Lung (tissue), 12 donors: ENCODE data around the gene ITPKB. TPM values are rescaled to one million over a fixed set of nuclear protein-coding genes. Genes with fewer than 3 reads are reported as not detected.

Experiments used
- ATAC-seq: fragments of 200-7000 bp; cut with Tn5 transposase; one replicate; pipeline ENCODE4 v1.9.1; 2020; ENCODE audit warnings: moderate number of reproducible peaks; ENCODE audit not compliant: insufficient read depth, low FRiP score
- DNase-seq, 3 donors: peaks; one replicate each; pipeline ENCODE4 v3.0.0-alpha.2; 2013 to 2017
- H3K27ac ChIP-seq, 2 donors: one replicate each; pipeline ENCODE4 v1.5.1; 2013; ENCODE audit warnings: mild to moderate bottlenecking in 2 of 2, moderate library complexity in 2 of 2, control low read depth in 1 of 2, inconsistent platforms in 1 of 2, low read depth in 1 of 2, low read length in 1 of 2
- H3K27me3 ChIP-seq, 3 donors: one replicate each; pipeline ENCODE4 v1.5.1; 2013; ENCODE audit warnings: low read length in 2 of 3; ENCODE audit not compliant: control insufficient read depth in 3 of 3, insufficient read depth in 3 of 3
- H3K36me3 ChIP-seq, 4 donors: one replicate each; pipeline ENCODE4 v1.5.1; 2013; ENCODE audit warnings: low read length in 4 of 4, mild to moderate bottlenecking in 1 of 4, moderate library complexity in 1 of 4; ENCODE audit not compliant: control insufficient read depth in 4 of 4, insufficient read depth in 4 of 4
- H3K4me1 ChIP-seq, 5 donors: one replicate each; pipeline ENCODE4 v1.5.1; 2013; ENCODE audit warnings: low read length in 5 of 5, mild to moderate bottlenecking in 2 of 5, moderate library complexity in 1 of 5; ENCODE audit not compliant: control insufficient read depth in 5 of 5, insufficient read depth in 5 of 5
- H3K4me3 ChIP-seq: one replicate; pipeline ENCODE4 v1.5.1; 2013; ENCODE audit warnings: mild to moderate bottlenecking, control low read depth, moderate library complexity
- H3K9ac ChIP-seq, 2 donors: one replicate each; pipeline ENCODE4 v1.5.1; 2013; ENCODE audit warnings: low read length in 2 of 2, control low read depth in 1 of 2; ENCODE audit not compliant: insufficient read depth in 1 of 2
- H3K9me3 ChIP-seq, 4 donors: one replicate each; pipeline ENCODE4 v1.5.1; 2013; ENCODE audit warnings: low read length in 3 of 4, mild to moderate bottlenecking in 1 of 4, moderate library complexity in 1 of 4; ENCODE audit not compliant: control insufficient read depth in 4 of 4, insufficient read depth in 3 of 4
- CTCF ChIP-seq: IDR thresholded peaks from 2 replicates; pipeline ENCODE4 v1.5.1; 2012; ENCODE audit warnings: mild to moderate bottlenecking; ENCODE audit errors: control extremely low read depth, extremely low read depth
- WGBS, 2 donors: extraction: QIAGEN DNeasy Blood & Tissue Kit; methylation state at CpG; one replicate each; pipeline ENCODE4 v1.1.7; 2013; 5-methylcytosine and 5-hydroxymethylcytosine counted together
- polyA plus RNA-seq, 2 donors: library from polyadenylated mRNA; stranded (reverse); fragments of 200-250 nt; gene quantifications; one replicate each; pipeline ENCODE4 v1.2.1, GENCODE V29; 2013
- total RNA-seq, 2 donors: library from RNA; depleted of rRNA in 1 of 2; stranded (reverse); fragments of >200 nt in 1 of 2; gene quantifications; one replicate each; pipeline ENCODE4 v1.2.1, GENCODE V29; 2014 to 2021
- donor health status: control.
- donor health status: control.
- donor health status: Bipolar disorder and iron deficiency.
- donor health status: healthy.
- donor health status: DM: yes; HTN: yes; CAD: no.

ITPKB gene
- total and polyA plus RNA-seq, 4 donors = 9.9 to 46.6 (median 28.1) TPM

GRCh38 chr1:226702318-226702956 lies 36.6 kb downstream of the ITPKB start:
- H3K4me3 ChIP-seq = no peak overlapping the region
- 69 to 73% methylated on average over 12 of the region's 12 CpGs for WGBS, 2 donors
- H3K27me3 ChIP-seq = no peaks in the 10 kb centered on the region
- peak overlapping the region; percentile 77 to 96 for H3K9ac ChIP-seq
- H3K9me3 ChIP-seq = no peaks in the 10 kb centered on the region
- H3K27ac ChIP-seq = peak overlapping the region; percentile 94 to 100
- H3K36me3 ChIP-seq = peaks cover 0 to 10% (median 0%) of the 10 kb centered on the region in 4 donors
- no peak for TF ChIP-seq CTCF
- H3K4me1 ChIP-seq = peaks cover 0 to 20% (median 7%) of the 10 kb centered on the region in 5 donors
- DNase-seq (peak in 2 of 3 donors; percentile 52 to 54), ATAC-seq (peak; percentile 21)

- WGBS, 2 donors = 89% methylated on average over 5 of the region's 5 CpGs
- DNase-seq (no peak), ATAC-seq (no peak)
- no peaks in the 10 kb centered on the region for H3K9me3 ChIP-seq
- peaks cover 0 to 10% (median 0%) of the 10 kb centered on the region in 4 donors for H3K36me3 ChIP-seq
- H3K27ac ChIP-seq = peak overlapping the region in 1 of 2 donors; percentile 48
- no peaks in the 10 kb centered on the region for H3K27me3 ChIP-seq
- no peak overlapping the region for H3K9ac ChIP-seq
- H3K4me3 ChIP-seq = no peak overlapping the region
- no peak for TF ChIP-seq CTCF
- peaks cover 6 to 22% (median 9%) of the 10 kb centered on the region in 5 donors for H3K4me1 ChIP-seq
Observed at GRCh38 chr1:226700861-226701260, 38.2 kb downstream of the ITPKB start.

GRCh38 chr1:226699166-226699565 lies 39.9 kb downstream of the ITPKB start:
- no peak overlapping the region for H3K27ac ChIP-seq
- no peaks in the 10 kb centered on the region for H3K9me3 ChIP-seq
- H3K4me1 ChIP-seq = peaks cover 6 to 20% (median 9%) of the 10 kb centered on the region in 5 donors
- no peaks in the 10 kb centered on the region for H3K27me3 ChIP-seq
- no peak overlapping the region for H3K9ac ChIP-seq
- H3K36me3 ChIP-seq = peaks cover 0 to 9% (median 0%) of the 10 kb centered on the region in 4 donors
- DNase-seq (no peak), ATAC-seq (no peak)
- 96 to 97% methylated on average over 7 of the region's 7 CpGs for WGBS, 2 donors
- H3K4me3 ChIP-seq = no peak overlapping the region
- TF ChIP-seq CTCF = no peak
